RPMI8226 (cell line): ENCODE results near the gene CD81.
"Not testable (repeated sequence)": the region's sequence is repeated elsewhere in the genome, so short reads cannot be mapped to it uniquely, and the experiment has no call there.

Experiments used
- DNase-seq: peaks from one replicate; pipeline ENCODE4 v3.0.0-alpha.2; 2015

The CD81 gene

DNA sequence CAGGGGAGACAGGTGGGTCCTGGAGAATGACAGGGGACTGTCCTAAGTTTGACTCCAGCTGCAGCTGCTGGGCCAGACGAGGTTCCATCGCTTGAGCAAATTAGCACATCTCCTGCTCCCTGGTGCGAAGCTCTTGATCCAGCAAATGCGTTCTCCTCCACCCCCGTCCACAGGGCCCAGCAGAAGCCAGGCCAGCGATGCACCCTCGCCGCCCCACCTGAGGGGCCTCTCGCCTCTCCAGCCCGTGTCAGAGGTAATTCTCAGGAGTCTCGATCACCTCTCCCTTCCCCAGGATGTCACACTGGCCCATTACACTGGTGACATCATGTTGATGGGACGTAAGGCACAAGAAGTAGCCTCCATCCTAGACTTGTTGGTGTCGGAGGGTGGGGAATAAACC lies 19.5 kb upstream of the CD81 start:
- not testable (repeated sequence) for DNase-seq

DNA sequence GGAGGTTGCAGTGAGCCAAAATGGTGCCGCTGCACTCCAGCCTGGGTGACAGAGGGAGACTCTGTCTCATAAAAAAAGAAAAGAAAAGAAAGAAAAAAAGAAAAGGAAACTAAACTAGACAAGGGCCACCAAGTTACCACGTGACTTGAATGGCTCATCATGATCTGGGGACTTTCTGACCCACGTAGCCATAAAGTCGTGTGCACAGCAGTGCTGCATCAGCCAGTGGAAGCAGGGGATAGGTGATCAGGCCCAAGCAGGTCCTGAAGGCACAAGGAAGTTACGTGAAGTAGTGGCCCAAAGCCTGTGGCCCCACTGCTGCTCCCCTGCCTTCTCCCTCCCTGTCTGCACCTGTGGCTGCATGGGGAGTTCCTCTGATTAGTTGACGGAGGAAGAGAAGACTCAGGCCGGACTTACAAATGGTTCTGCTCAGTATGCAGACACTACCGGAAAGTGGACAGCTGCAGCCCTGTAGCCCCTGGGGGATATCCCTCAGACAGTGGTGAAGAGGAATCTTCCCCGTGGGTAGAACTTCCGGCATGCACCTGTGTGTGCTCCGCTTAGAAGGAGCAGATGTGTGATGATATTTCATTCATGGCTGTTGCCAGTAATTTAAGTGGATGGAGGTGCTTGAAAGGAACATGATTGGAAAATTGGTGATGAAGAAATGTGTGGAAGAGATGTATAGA lies 18.2 kb upstream of the CD81 start:
- no peak for DNase-seq

GRCh38 chr11:2359557-2359956 lies 17.6 kb upstream of the CD81 start:
- DNase-seq, result no peak

DNA sequence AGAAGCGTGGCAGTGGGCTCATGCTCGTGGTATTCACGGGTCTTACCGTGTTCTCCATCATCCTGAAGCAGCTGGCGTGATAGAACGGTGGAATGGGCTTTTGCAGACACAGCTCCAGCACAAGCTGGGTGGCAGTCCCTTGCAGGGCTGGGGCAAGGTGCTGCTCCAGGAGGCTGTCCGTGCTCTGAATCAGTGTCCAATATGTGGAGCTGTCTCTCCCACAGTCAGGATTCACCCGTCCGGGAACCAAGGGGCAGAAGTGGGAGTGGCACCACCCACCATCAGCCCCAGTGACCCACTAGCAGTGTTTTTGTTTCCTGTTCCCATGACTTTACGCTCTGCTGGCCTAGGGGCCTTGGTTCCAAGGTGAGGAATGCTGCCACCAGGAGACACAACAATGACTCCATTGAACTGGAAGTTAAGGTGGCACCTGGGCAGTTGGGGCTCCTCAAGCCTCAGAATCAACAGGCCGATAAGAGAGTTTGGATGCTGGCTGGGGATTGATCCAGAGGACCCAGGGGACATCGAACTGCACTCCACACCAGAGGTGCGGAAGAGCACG lies 16.9 kb upstream of the CD81 start:
- DNase-seq, result no peak

GRCh38 chr11:2361565-2361964 lies 15.5 kb upstream of the CD81 start:
- DNase-seq, result no peak

GRCh38 chr11:2362414-2362813 lies 14.7 kb upstream of the CD81 start:
- no peak for DNase-seq

DNA sequence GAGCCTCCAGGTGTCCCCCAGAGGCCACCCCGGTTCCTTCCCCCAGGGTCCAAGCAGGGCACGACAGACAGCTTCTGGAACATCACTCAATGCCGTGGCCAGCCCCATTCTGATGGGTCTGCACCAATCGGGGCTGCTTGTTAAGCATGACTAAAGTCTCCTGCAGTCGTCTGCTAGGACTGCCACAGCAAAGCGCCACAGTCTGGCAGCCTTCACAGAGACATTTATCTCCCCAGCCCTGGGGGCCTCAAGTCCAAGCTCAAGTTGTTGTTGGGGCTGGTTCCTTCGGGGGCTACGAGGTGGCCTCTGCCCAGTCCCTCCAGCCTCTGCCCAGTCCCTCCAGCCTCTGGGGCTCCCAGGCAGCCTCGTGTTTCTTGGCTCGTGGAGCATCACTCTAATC lies 14.0 kb upstream of the CD81 start:
- DNase-seq, result no peak

DNA sequence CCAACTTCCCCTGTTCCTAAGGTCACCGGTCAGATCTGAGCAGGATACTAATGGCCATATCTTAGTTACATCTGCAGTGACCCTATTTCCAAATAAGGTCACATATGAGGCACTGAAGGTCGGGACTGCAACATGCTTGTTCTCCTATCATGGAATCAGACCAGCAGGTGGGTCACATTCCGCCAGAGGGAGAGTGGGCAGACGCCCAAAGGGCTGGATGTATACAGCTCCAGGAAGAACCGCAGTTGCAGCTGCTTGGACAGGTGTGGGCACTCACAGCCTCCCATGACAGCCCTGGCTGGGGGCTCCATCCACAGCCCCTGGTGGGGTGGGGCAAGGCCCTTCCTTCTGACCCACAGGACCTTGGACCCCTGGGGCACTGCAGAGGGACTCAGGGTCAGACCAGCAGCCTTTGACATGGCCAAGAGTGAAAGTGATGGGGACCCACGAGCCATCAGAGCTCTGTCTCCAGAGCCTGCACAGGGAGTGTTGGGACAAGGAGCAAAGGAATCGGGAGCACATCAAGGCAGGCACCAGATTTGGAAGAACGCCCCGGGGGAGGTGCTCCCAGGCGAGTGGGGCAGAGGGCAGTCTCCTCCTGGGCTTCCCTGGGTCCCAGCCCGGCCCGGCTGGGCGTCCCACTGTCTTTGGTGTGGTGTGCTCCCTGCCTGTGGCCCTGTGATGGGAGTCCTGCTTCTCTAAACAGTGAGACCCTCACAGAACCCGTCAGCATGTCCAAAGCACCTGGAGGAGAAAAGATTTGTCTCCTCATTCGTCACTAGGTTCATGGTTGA lies 13.3 kb upstream of the CD81 start:
- DNase-seq, result no peak

- DNase-seq, result not testable (repeated sequence)
These were observed 12.7 kb upstream of the CD81 start for GRCh38 chr11:2364386-2364785.

GRCh38 chr11:2365571-2366210 lies 11.4 kb upstream of the CD81 start:
- DNase-seq, result no peak

DNA sequence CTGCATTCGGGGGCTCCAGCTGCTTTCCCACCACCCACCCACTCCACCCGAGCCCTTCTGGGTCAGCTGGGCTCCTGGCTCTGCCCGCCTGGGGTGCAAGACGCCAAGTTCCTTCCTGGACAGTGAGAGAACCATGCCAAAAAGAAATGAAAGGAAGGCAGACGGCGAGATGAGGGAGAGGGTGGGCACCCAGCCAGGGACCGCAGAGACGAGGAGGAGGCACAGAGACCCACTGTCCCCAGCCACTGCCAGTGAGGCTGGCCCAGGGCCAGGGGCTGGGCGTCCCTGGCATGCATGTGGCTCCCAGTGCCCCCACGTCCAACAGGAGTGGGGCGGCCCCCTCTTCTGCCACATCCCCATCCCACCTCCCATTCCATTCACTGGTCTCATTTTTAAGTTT lies 10.8 kb upstream of the CD81 start:
- DNase-seq, result peak; percentile 47

GRCh38 chr11:2366733-2367132 lies 10.4 kb upstream of the CD81 start:
- peak; percentile 17 for DNase-seq

DNA sequence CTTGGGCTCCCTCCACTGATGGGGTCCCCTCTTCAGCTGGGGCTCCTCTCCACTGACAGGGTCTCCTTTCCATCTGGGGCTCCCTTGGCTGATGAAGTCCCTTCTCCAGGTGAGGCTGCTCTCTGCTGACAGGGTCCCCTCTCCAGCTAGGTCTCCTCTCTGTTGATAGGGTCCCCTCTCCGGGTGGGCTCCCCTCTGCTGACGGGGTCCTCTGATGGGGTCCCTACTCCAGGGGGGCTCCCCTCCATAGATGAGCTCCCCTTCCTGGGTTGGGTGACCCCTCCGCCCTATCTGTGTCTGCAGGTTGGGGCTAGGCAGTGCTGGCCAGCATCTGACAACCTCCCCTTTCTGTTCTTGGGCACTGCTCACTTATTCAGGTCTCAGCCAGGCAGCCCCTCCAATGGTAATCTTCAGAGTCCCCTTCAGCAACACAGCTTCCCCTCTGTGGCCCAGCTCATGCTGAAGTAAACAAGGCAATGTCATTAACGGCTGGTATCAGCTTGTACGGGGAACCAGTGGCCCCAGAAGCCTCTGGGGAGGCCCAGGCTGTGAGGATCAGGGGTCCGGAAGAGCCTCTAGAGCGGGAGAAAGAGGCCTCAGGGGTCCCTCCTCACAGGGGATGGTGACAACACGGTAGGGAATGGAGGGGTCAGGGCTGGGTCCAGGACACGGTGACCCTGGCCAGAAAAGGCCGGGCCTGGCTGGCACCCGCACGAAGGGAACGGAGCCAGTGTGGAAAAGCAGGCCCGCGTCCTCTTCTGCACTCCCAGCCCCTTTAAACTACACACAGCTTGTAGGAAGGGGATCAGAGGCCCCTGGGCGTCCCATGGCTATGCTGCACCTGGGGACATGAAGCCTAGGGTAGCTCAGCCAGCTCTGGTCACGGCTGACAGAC lies 9.6 kb upstream of the CD81 start:
- no peak for DNase-seq

GRCh38 chr11:2368178-2368850 lies 8.8 kb upstream of the CD81 start:
- no peak for DNase-seq

DNA sequence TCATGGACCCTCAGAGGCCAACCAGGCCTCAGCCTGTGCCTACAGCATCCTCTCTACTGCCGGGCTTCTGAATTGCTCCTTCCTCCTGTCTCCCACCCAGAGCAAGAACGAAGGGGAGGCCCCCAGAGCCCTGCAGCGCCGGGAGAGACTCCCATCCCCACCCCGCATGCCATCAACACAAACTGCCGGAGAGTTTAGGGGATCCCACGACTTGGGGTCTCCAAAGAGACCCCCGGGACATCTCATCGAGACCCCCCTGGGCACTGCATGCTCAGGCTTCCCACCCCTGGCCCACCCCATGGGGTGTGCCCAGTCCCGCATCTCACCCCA lies 8.3 kb upstream of the CD81 start:
- DNase-seq, result no peak

GRCh38 chr11:2369320-2369719 lies 7.8 kb upstream of the CD81 start:
- DNase-seq, result no peak

DNA sequence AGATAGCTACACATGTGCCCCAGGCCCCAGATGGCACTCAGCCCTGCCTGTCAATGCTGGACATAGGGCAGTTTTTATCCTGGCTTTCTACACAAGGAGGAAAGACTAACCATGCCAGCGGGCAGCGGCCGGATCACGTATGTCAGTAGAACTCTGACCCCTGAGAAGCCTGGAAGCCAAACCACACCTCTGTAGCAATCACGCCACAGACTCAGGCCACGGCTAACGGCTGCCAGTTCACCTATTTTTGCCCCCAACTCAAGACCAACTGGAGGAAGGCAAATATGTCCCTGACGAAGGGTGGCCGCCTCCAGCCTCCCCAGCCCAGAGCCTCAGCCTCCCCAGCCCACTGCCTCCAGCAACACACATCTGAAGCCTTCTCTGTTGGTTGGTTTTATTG lies 7.2 kb upstream of the CD81 start:
- no peak for DNase-seq

GRCh38 chr11:2374456-2375201 lies 2.5 kb upstream of the CD81 start:
- DNase-seq, result no peak

- DNase-seq, result no peak
These were observed 1.7 kb upstream of the CD81 start for GRCh38 chr11:2375341-2375853.

- DNase-seq, result no peak
These were observed 1.1 kb upstream of the CD81 start for GRCh38 chr11:2375964-2376551.
